ENCODE measurements around the gene MOGAT1.

DNA sequence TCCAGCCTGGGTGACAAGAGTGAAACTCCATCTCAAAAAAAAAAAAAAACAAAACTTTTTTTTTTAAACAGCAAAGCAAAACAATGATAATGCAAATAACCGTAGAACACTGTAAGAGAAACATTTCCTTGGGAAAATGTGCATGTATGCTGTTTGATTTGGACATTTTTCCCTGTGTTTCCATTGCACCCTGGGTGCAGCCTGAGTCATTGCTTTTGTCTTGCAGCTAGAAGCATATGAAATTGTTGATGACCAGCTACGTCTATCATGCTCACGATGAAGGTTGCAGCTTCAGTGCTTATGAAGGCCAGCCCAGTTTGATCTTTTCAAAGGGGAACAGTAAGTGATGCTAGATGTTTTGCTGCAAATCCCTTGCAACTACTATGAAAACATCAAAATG, 41.5 kb downstream of the MOGAT1 start:
- TF ChIP-seq EZH2 (IDR thresholded peaks at IDR 0.05; ENCODE audit: insufficient read depth, poor library complexity, severe bottlenecking), result no peak
- no peak for TF ChIP-seq EZH2phosphoT487 (IDR thresholded peaks at IDR 0.05; ENCODE audit: insufficient read depth, low read depth)
